GM13976 (cell line): ENCODE results near the gene CDC42EP5.
"Not testable (repeated sequence)": the region's sequence is repeated elsewhere in the genome, so short reads cannot be mapped to it uniquely, and the experiment has no call there.

ENCODE experiments used
- DNase-seq: peaks from one replicate; pipeline ENCODE4 v3.0.0; 2012; ENCODE audit warnings: low spot score
- CTCF ChIP-seq: IDR thresholded peaks from 2 replicates; pipeline ENCODE4 v1.5.1; 2012; ENCODE audit warnings: borderline replicate concordance, mild to moderate bottlenecking; ENCODE audit not compliant: insufficient read depth; ENCODE audit errors: extremely low read depth, missing control alignments, control extremely low read depth
- in situ Hi-C: fragments of 300-500 bp; cut with MboI; formaldehyde crosslinking; loops from one replicate; pipeline ENCODE4 v1.12.0; 2022; ENCODE audit warnings: low sequenced_read_pairs, mixed read lengths, inconsistent platforms; ENCODE audit not compliant: unreplicated experiment

The CDC42EP5 gene

DNA sequence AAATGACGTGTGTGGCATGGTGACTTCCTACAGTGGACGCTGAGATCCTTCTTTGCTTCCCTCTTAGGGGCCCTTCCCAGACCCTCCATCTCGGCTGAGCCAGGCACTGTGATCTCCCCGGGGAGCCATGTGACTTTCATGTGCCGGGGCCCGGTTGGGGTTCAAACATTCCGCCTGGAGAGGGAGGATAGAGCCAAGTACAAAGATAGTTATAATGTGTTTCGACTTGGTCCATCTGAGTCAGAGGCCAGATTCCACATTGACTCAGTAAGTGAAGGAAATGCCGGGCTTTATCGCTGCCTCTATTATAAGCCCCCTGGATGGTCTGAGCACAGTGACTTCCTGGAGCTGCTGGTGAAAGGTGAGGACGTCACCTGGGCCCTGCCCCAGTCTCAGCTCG, 34.7 kb upstream of the CDC42EP5 start:
- in situ Hi-C loops, result no loop called here
- no peak for TF ChIP-seq CTCF
- DNase-seq, result no peak

- DNase-seq, in situ Hi-C loops: not testable (repeated sequence)
Observed at GRCh38 chr19:54507038-54507717, 34.1 kb upstream of the CDC42EP5 start.

- no peak for TF ChIP-seq CTCF
- DNase-seq, result no peak
- in situ Hi-C loops, result no loop called here
Observed at GRCh38 chr19:54506079-54506478, 33.0 kb upstream of the CDC42EP5 start.

DNA sequence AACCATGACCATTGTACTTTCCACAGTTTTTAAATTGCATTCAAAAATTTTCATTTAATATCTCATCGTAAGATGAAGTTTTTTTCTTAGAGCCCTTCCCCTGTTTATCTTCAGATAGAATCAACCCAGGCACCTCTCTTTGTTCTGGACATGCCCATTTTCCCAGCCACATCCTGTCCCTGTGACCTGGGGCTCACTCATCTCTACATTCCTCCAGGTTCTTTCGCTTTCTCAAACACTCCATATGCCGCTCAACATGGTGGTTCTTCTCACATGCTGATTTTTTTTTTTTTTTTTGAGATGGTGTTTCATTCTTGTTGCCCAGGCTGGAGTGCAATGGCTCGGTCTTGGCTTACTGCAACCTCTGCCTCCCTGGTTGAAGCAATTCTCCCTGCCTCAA, 32.4 kb upstream of the CDC42EP5 start:
- DNase-seq, in situ Hi-C loops: not testable (repeated sequence)

GRCh38 chr19:54502518-54503048, 29.5 kb upstream of the CDC42EP5 start, which contains the start of gene LAIR2:
TSS of gene LAIR2 (plus strand) at chr19:54502831. CDS start at chr19:54502919, 88 bp downstream.
- in situ Hi-C loops, result no loop called here
- no peak for DNase-seq
- TF ChIP-seq CTCF, result no peak

GRCh38 chr19:54498451-54498772, 25.3 kb upstream of the CDC42EP5 start:
- in situ Hi-C loops, result loop anchor here (25.0 kb wide), 2 partner anchors 164 to 414 kb away; partner anchors contain the start of genes LILRB4 and NCR1
- not testable (repeated sequence) for DNase-seq

GRCh38 chr19:54497747-54498450, 24.8 kb upstream of the CDC42EP5 start:
- in situ Hi-C loops, result loop anchor here (25.0 kb wide), 2 partner anchors 164 to 414 kb away; partner anchors contain the start of genes LILRB4 and NCR1
- DNase-seq, result not testable (repeated sequence)

DNA sequence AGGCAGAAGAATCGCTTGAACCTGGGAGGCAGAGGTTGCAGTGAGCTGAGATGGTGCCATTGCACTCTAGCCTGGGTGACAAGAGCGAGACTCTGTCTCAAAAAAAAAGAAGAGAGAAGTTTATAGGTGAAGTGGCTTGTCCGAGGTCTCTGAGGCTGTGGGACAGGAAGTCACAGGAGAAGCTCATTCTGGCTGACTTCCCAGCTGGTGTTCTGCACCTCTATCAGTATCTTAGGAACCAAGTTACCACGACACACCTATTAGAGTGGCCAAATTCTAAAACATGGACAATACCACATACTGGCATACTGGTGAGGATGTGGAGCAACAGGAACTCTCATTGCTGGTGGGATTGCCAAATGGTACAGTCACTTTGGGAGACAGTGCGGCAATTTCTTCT, 22.2 kb upstream of the CDC42EP5 start:
- not testable (repeated sequence) for DNase-seq
- in situ Hi-C loops, result loop anchor here (25.0 kb wide), 2 partner anchors 167 to 417 kb away; partner anchors contain the start of genes LILRB4 and NCR1

DNA sequence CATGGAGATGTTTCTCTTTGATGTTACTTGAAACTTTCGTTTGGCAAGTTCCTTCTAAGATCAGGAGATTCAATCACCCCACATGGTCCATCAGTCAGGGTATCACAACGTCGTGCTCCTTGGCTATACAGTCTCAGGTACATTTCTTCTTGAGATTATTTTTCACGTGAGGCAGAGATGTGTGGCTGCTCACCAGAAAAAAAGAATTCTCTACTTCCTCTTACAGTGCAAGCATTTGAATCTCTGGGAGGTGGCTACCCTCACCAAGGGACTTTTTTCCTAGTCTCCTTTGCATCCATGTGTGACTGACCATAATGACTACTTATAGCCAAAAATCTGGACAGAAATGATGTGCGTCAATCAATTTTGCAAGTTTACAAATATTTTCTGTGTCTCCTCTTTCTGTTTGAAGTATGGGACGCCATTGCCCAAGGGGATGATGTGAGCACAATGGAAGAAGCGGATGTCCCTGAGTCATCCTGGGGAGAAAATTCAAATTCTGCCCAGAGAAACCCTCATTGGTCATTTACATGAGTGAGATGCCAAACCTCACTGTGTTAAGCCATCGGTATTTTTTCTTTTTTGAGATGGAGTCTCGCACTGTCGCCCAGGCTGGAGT, 21.0 kb upstream of the CDC42EP5 start:
- no peak for TF ChIP-seq CTCF
- DNase-seq, result no peak
- in situ Hi-C loops, result loop anchor here (25.0 kb wide), 2 partner anchors 168 to 418 kb away; partner anchors contain the start of genes LILRB4 and NCR1

DNA sequence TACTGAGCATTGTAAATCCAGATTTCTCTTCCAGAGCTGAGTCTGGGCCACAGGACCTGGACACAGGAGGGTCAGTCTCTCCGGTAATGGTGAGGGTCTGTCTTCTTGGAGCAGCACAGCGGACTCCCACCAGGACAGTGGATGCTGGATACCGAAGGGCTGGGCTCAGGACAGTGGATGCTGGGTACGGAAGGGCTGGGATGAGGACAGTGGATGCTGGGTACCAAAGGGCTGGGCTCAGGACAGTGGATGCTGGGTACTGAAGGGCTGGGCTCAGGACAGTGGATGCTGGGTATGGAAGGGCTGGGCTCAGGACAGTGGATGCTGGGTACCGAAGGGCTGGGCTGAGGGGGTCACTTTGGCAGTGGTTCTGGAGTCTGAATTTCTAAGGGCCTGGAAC, 20.0 kb upstream of the CDC42EP5 start:
- DNase-seq, result not testable (repeated sequence)
- in situ Hi-C loops, result loop anchor here (25.0 kb wide), 2 partner anchors 169 to 419 kb away; partner anchors contain the start of genes LILRB4 and NCR1
